HL-60 (cell line): ENCODE measurements around the gene ARHGEF12.

Experiments
- DNase-seq, 2 experiments: peaks; one replicate each; pipeline ENCODE4 v3.0.0-alpha.2; 2010 to 2020; ENCODE audit warnings: low read depth in 1 of 2, low spot score in 1 of 2
- H3K27ac ChIP-seq: fragments of 250-450 bp; sonication (Bioruptor Pico); replicated peaks from 2 replicates; pipeline ENCODE4 v1.5.1; 2020; ENCODE audit warnings: mild to moderate bottlenecking, moderate library complexity
- H3K27me3 ChIP-seq: fragments of 250-450 bp; sonication (Bioruptor Pico); 2 replicates; pipeline ENCODE4 v1.5.1; 2021; ENCODE audit warnings: mild to moderate bottlenecking, moderate library complexity; ENCODE audit not compliant: insufficient read depth, poor library complexity, severe bottlenecking
- H3K4me3 ChIP-seq: replicated peaks from 2 replicates; pipeline ENCODE4 v1.5.1; 2011; ENCODE audit warnings: mild to moderate bottlenecking, control low read depth, low read length; ENCODE audit not compliant: insufficient read depth
- CTCF ChIP-seq: IDR thresholded peaks from one replicate; pipeline ENCODE4 v1.5.1; 2011; ENCODE audit warnings: low read length, control low read depth, inconsistent platforms; ENCODE audit not compliant: insufficient read depth
- GABPA ChIP-seq: IDR thresholded peaks from 2 replicates; pipeline ENCODE4 v1.6.1; 2012; ENCODE audit warnings: low read depth
- POLR2AphosphoS5 ChIP-seq: IDR thresholded peaks from 2 replicates; pipeline ENCODE4 v1.6.1; 2012; ENCODE audit warnings: low read depth
- REST ChIP-seq: IDR thresholded peaks from 2 replicates; pipeline ENCODE4 v1.6.1; 2012; ENCODE audit warnings: low read depth; ENCODE audit not compliant: insufficient replicate concordance
- SPI1 ChIP-seq: IDR thresholded peaks from 2 replicates; pipeline ENCODE4 v1.6.1; 2012; ENCODE audit warnings: low read depth, mild to moderate bottlenecking, borderline replicate concordance

ARHGEF12 gene

GRCh38 chr11:120392793-120393192 is 56.6 kb downstream of the ARHGEF12 start:
- Histone ChIP-seq H3K27me3 (peaks cover 10% of the 10 kb centered on the region), H3K27ac (no peak overlapping the region), H3K4me3 (no peak overlapping the region)
- DNase-seq: no peak
- TF ChIP-seq CTCF: no peak
- no peak for TF ChIP-seq SPI1
- no peak for TF ChIP-seq POLR2AphosphoS5
- TF ChIP-seq REST: no peak
- no peak for TF ChIP-seq GABPA

GRCh38 chr11:120394119-120394518 is 57.9 kb downstream of the ARHGEF12 start:
- DNase-seq: no peak
- peaks cover 10% of the 10 kb centered on the region for H3K27me3 ChIP-seq
- no peak overlapping the region for H3K27ac ChIP-seq
- no peak overlapping the region for H3K4me3 ChIP-seq
- TF ChIP-seq GABPA (no peak), SPI1 (no peak), POLR2AphosphoS5 (no peak), REST (no peak), CTCF (no peak)

GRCh38 chr11:120395778-120396177 is 59.6 kb downstream of the ARHGEF12 start:
- peaks cover 17% of the 10 kb centered on the region for H3K27me3 ChIP-seq
- H3K27ac ChIP-seq: no peak overlapping the region
- TF ChIP-seq GABPA (no peak), CTCF (no peak), SPI1 (no peak), POLR2AphosphoS5 (no peak), REST (no peak)
- no peak for DNase-seq
- H3K4me3 ChIP-seq: no peak overlapping the region
